Neuronal stem cell (in vitro differentiated cells): Measurements from ENCODE around the gene LDOC1. TPM values are rescaled to one million over a fixed set of nuclear protein-coding genes. Genes with fewer than 3 reads are reported as not detected.

Source experiments
- DNase-seq: peaks from one replicate; pipeline ENCODE4 v3.0.0-alpha.2; 2013; ENCODE audit warnings: low spot score
- H2AFZ ChIP-seq: one replicate; pipeline ENCODE4 v1.6.1; 2013; ENCODE audit warnings: mild to moderate bottlenecking, low read length, inconsistent platforms
- H2AK5ac ChIP-seq: 2 replicates; pipeline ENCODE4 v1.6.1; 2013; ENCODE audit warnings: low read depth, mild to moderate bottlenecking, inconsistent platforms, low read length, moderate library complexity, mixed read lengths
- H2BK120ac ChIP-seq: 2 replicates; pipeline ENCODE4 v1.6.1; 2013; ENCODE audit warnings: low read depth, mild to moderate bottlenecking, inconsistent platforms, low read length, moderate library complexity, mixed read lengths
- H2BK12ac ChIP-seq: one replicate; pipeline ENCODE4 v1.6.1; 2013; ENCODE audit warnings: low read length, inconsistent platforms
- H2BK15ac ChIP-seq: 2 replicates; pipeline ENCODE4 v1.6.1; 2013; ENCODE audit warnings: mild to moderate bottlenecking, low read length, inconsistent platforms, mixed read lengths
- H2BK5ac ChIP-seq: one replicate; pipeline ENCODE4 v1.6.1; 2013; ENCODE audit warnings: inconsistent platforms, mild to moderate bottlenecking, low read length, moderate library complexity
- H3K14ac ChIP-seq: one replicate; pipeline ENCODE4 v1.6.1; 2013; ENCODE audit warnings: low read length, inconsistent platforms
- H3K18ac ChIP-seq: 2 replicates; pipeline ENCODE4 v1.6.1; 2013; ENCODE audit warnings: low read length, inconsistent platforms
- H3K23ac ChIP-seq: 2 replicates; pipeline ENCODE4 v1.6.1; 2013; ENCODE audit warnings: low read depth, mild to moderate bottlenecking, mixed read lengths, low read length, inconsistent platforms; ENCODE audit not compliant: poor library complexity
- H3K27ac ChIP-seq: replicated peaks from 3 replicates; pipeline ENCODE4 v1.5.1; 2013; ENCODE audit warnings: low read length, inconsistent platforms
- H3K27me3 ChIP-seq, 3 experiments: 2 replicates each; pipeline ENCODE4 v1.6.1; 2013; ENCODE audit warnings: low read length in 3 of 3, mild to moderate bottlenecking in 2 of 3, inconsistent platforms in 1 of 3, low read depth in 1 of 3, mixed read lengths in 1 of 3, moderate library complexity in 1 of 3; ENCODE audit not compliant: control insufficient read depth in 3 of 3, insufficient read depth in 3 of 3
- H3K36me3 ChIP-seq, 2 donors: replicated peaks in 1 of 2; 2 replicates each; pipeline ENCODE4 v1.6.1; 2013; ENCODE audit warnings: low read length in 2 of 2; ENCODE audit not compliant: control insufficient read depth in 2 of 2, insufficient read depth in 2 of 2
- H3K4ac ChIP-seq: 2 replicates; pipeline ENCODE4 v1.6.1; 2013; ENCODE audit warnings: inconsistent platforms, mild to moderate bottlenecking, low read length, moderate library complexity
- H3K4me1 ChIP-seq, 2 donors: 1 replicate in 1 of 2; 2 replicates in 1 of 2; pipeline ENCODE4 v1.6.1; 2013; ENCODE audit warnings: low read length in 2 of 2, low read depth in 1 of 2; ENCODE audit not compliant: control insufficient read depth in 2 of 2, insufficient read depth in 1 of 2
- H3K4me2 ChIP-seq: one replicate; pipeline ENCODE4 v1.6.1; 2013; ENCODE audit warnings: mild to moderate bottlenecking, low read length, inconsistent platforms; ENCODE audit not compliant: insufficient read depth, poor library complexity, severe bottlenecking
- H3K4me3 ChIP-seq, 2 donors: 2 replicates each; pipeline ENCODE4 v1.5.1; 2013; ENCODE audit warnings: low read length in 2 of 2, mild to moderate bottlenecking in 2 of 2, inconsistent platforms in 1 of 2, moderate library complexity in 1 of 2
- H3K79me1 ChIP-seq: one replicate; pipeline ENCODE4 v1.6.1; 2013; ENCODE audit warnings: low read depth, mild to moderate bottlenecking, inconsistent platforms, low read length, moderate library complexity
- H3K9ac ChIP-seq: one replicate; pipeline ENCODE4 v1.6.1; 2013; ENCODE audit warnings: mild to moderate bottlenecking, low read depth, low read length, inconsistent platforms; ENCODE audit not compliant: poor library complexity
- H3K9me3 ChIP-seq, 2 donors: replicated peaks in 1 of 2; 2 replicates each; pipeline versions ENCODE3 to v1.6.1; 2013; ENCODE audit warnings: low read length in 2 of 2, mild to moderate bottlenecking in 2 of 2, inconsistent platforms in 1 of 2, low read depth in 1 of 2, mixed read lengths in 1 of 2, moderate library complexity in 1 of 2; ENCODE audit not compliant: control insufficient read depth in 2 of 2, insufficient read depth in 1 of 2
- H4K8ac ChIP-seq: one replicate; pipeline ENCODE4 v1.6.1; 2013; ENCODE audit warnings: low read depth, mild to moderate bottlenecking, inconsistent platforms, low read length, moderate library complexity
- H4K91ac ChIP-seq: one replicate; pipeline ENCODE4 v1.6.1; 2013; ENCODE audit warnings: low read length, low read depth, mild to moderate bottlenecking, inconsistent platforms; ENCODE audit not compliant: poor library complexity
- WGBS, 2 donors: extraction: QIAGEN DNeasy Blood & Tissue Kit; methylation state at CpG; one replicate each; pipeline ENCODE4 v1.1.7; 2013; ENCODE audit warnings: missing lambda C conversion rate in 2 of 2, mixed read lengths in 1 of 2; ENCODE audit not compliant: insufficient read length in 2 of 2, insufficient replicate concordance in 1 of 2; ENCODE audit errors: extremely low coverage in 2 of 2; 5-methylcytosine and 5-hydroxymethylcytosine counted together
- polyA plus RNA-seq, 2 experiments: library from polyadenylated mRNA; stranded (reverse); fragments of 200-250 nt; gene quantifications; one replicate each; pipeline ENCODE4 v1.2.3, GENCODE V29; 2013

Gene LDOC1
- 64.3 TPM for polyA plus RNA-seq (2013, experiment 1 of 2)
- 63.1 TPM for polyA plus RNA-seq (2013, experiment 2 of 2)

- Histone ChIP-seq H2BK12ac (no peak within 1 kb of the TSS), H2AFZ (peak within 1 kb of the TSS; percentile 92), H3K27me3 (peaks cover 0 to 6% (median 0%) of the 10 kb centered on the region in 3 experiments), H2AK5ac (no peak within 1 kb of the TSS), H2BK15ac (no peak within 1 kb of the TSS), H3K36me3 (no peaks in the 10 kb centered on the region), H3K4me2 (peak within 1 kb of the TSS; percentile 49), H3K4me3 (peak within 1 kb of the TSS; percentile 65 to 100), H3K9ac (peak within 1 kb of the TSS; percentile 93), H3K79me1 (no peaks in the 10 kb centered on the region), H3K14ac (peak within 1 kb of the TSS; percentile 25), H3K23ac (peak within 1 kb of the TSS; percentile 75), H3K4me1 (peaks cover 0 to 2% of the 10 kb centered on the region in 2 donors), H2BK5ac (no peak within 1 kb of the TSS), H4K8ac (no peak within 1 kb of the TSS), H3K18ac (peak within 1 kb of the TSS; percentile 81), H2BK120ac (no peak within 1 kb of the TSS), H4K91ac (no peak within 1 kb of the TSS), H3K9me3 (no peaks in the 10 kb centered on the region), H3K4ac (no peak within 1 kb of the TSS), H3K27ac (no peak within 1 kb of the TSS)
- WGBS, 2 donors: no CpG with 5 or more reads among the region's 83 CpGs
- DNase-seq: peak; percentile 79
Measured at GRCh38 chrX:141176586-141177451, at the start of gene LDOC1. TSS of gene LDOC1 (minus strand) at chrX:141177129. CDS start at chrX:141177021, 108 bp downstream.

DNA sequence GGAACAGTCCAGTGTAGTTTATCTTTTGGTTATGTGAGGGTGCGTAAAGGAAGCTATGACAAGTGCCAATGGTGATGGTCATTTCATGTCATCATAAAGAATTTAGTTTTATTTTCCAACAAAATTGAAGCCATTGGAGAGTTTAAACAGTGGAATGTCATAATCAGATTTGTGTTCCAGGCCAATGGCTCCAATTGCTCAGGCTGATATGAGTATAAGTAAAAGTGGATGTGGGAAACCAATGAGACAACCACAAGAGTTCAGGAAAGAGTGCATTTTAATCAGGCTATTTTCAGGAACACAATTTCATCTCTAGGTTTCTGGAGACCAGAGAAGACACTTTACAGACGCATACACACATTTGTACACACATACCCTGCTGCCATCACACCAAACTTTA is 44.7 kb upstream of the LDOC1 start:
- Histone ChIP-seq H3K9me3 (no peaks in the 10 kb centered on the region), H3K4me2 (no peak overlapping the region), H2AFZ (no peak overlapping the region), H3K4me1 (no peaks in the 10 kb centered on the region), H3K23ac (no peak overlapping the region), H4K91ac (no peak overlapping the region), H2BK120ac (no peak overlapping the region), H4K8ac (no peak overlapping the region), H3K36me3 (no peaks in the 10 kb centered on the region), H2BK15ac (no peak overlapping the region), H3K4me3 (no peak overlapping the region), H3K27ac (no peak overlapping the region), H3K9ac (no peak overlapping the region), H3K18ac (no peak overlapping the region), H3K79me1 (no peaks in the 10 kb centered on the region), H3K27me3 (no peaks in the 10 kb centered on the region), H2AK5ac (no peak overlapping the region), H2BK5ac (no peak overlapping the region), H3K14ac (no peak overlapping the region), H3K4ac (no peak overlapping the region), H2BK12ac (no peak overlapping the region)
- no CpG with 5 or more reads among the region's 2 CpGs for WGBS, 2 donors
- no peak for DNase-seq

DNA sequence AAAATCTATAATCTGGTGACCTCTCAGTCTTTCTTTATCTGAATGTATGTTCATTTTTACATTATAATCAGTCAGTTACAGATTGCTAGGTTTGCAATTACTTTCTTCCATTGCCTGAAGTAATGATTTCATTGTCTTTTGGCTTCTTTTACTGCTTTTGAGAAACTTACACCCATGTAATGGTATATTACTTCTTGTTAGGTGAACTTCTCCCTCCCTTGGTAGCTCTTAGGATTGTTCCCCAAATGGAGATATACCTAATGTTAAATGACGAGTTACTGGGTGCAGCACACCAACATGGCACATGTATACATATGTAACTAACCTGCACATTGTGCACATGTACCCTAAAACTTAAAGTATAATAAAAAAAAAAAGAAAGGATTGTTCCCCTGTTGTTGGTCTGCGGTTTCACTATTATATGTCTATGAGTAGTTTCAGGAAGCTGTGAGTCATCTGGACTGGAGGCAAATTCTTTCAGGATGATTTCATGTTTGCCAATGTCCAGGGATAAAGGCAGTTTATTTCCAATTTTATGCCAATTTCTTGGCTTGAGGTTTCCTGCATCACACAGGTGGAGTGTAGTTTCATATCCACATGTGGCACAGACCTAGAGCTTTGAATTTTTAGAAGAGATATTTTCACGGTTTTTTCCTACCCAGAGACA is 43.5 kb upstream of the LDOC1 start:
- Histone ChIP-seq H2BK5ac (no peak overlapping the region), H3K4me3 (no peak overlapping the region), H3K36me3 (no peaks in the 10 kb centered on the region), H3K4me1 (no peaks in the 10 kb centered on the region), H2AFZ (no peak overlapping the region), H3K4ac (no peak overlapping the region), H3K14ac (no peak overlapping the region), H2BK12ac (no peak overlapping the region), H3K27ac (no peak overlapping the region), H2AK5ac (no peak overlapping the region), H3K4me2 (no peak overlapping the region), H4K8ac (no peak overlapping the region), H3K79me1 (no peaks in the 10 kb centered on the region), H2BK120ac (no peak overlapping the region), H3K23ac (no peak overlapping the region), H4K91ac (no peak overlapping the region), H3K18ac (no peak overlapping the region), H2BK15ac (no peak overlapping the region), H3K9me3 (no peaks in the 10 kb centered on the region), H3K27me3 (no peaks in the 10 kb centered on the region), H3K9ac (no peak overlapping the region)
- no peak for DNase-seq
- WGBS, 2 donors: no CpG with 5 or more reads among the region's 3 CpGs

- no peak overlapping the region for H3K14ac ChIP-seq
- H4K91ac ChIP-seq: no peak overlapping the region
- H3K36me3 ChIP-seq: no peaks in the 10 kb centered on the region
- no CpG with 5 or more reads among the region's 1 CpG for WGBS, 2 donors
- no peak overlapping the region for H4K8ac ChIP-seq
- no peak overlapping the region for H3K23ac ChIP-seq
- no peak overlapping the region for H3K9ac ChIP-seq
- H2AK5ac ChIP-seq: no peak overlapping the region
- H3K4me1 ChIP-seq: no peaks in the 10 kb centered on the region
- H3K27ac ChIP-seq: no peak overlapping the region
- H2BK5ac ChIP-seq: no peak overlapping the region
- H2BK120ac ChIP-seq: no peak overlapping the region
- no peaks in the 10 kb centered on the region for H3K27me3 ChIP-seq
- no peaks in the 10 kb centered on the region for H3K9me3 ChIP-seq
- H2AFZ ChIP-seq: no peak overlapping the region
- DNase-seq: no peak
- no peaks in the 10 kb centered on the region for H3K79me1 ChIP-seq
- H3K4me2 ChIP-seq: no peak overlapping the region
- H3K4ac ChIP-seq: no peak overlapping the region
- H3K18ac ChIP-seq: no peak overlapping the region
- no peak overlapping the region for H2BK15ac ChIP-seq
- H3K4me3 ChIP-seq: no peak overlapping the region
- no peak overlapping the region for H2BK12ac ChIP-seq
Measured at GRCh38 chrX:141214196-141214595, 37.3 kb upstream of the LDOC1 start.
